ENCODE results near the gene ACOD1. TPM values are rescaled to one million over a fixed set of nuclear protein-coding genes. Genes with fewer than 3 reads are reported as not detected.
"Not testable (repeated sequence)": the region's sequence is repeated elsewhere in the genome, so short reads cannot be mapped to it uniquely, and the experiment has no call there.

The ACOD1 gene
- total and polyA plus RNA-seq, 4 donors: 0.08 TPM; not detected in 3

GRCh38 chr13:76917095-76917494, 31.2 kb upstream of the ACOD1 start:
- Histone ChIP-seq H3K36me3 (ENCODE audit: control insufficient read depth in 4 of 4, insufficient read depth in 3 of 4, low read depth in 1 of 4, low read length in 3 of 4) (no peaks in the 10 kb centered on the region), H3K4me3 (ENCODE audit: low read depth in 1 of 3, low read length in 3 of 3) (no peak overlapping the region), H3K4me1 (ENCODE audit: control insufficient read depth in 4 of 4, insufficient read depth in 4 of 4, low read length in 3 of 4) (no peaks in the 10 kb centered on the region), H3K27me3 (ENCODE audit: control insufficient read depth in 4 of 4, insufficient read depth in 4 of 4, low read length in 3 of 4) (peaks cover 0 to 4% (median 1%) of the 10 kb centered on the region in 4 donors), H3K9me3 (ENCODE audit: control insufficient read depth in 4 of 4, low read length in 3 of 4) (no peaks in the 10 kb centered on the region), H3K27ac (ENCODE audit: low read depth in 1 of 2, low read length in 2 of 2) (no peak overlapping the region), H3K9ac (ENCODE audit: low read depth in 1 of 2, low read length in 2 of 2) (no peak overlapping the region)
- TF ChIP-seq FOXA1 (IDR thresholded peaks at IDR 0.05) (no peak), GABPA (IDR thresholded peaks at IDR 0.05 in 1 of 2, conservative IDR thresholded peaks at IDR 0.05 in 1 of 2) (no peak), HNF4G (IDR thresholded peaks at IDR 0.05) (no peak), SP1 (IDR thresholded peaks at IDR 0.05) (no peak), CTCF (IDR thresholded peaks at IDR 0.05; ENCODE audit: low read depth, low read length, missing input control) (no peak), JUND (IDR thresholded peaks at IDR 0.05) (no peak), RAD21 (IDR thresholded peaks at IDR 0.05) (no peak), EGR1 (IDR thresholded peaks at IDR 0.05; ENCODE audit: low read depth in 2 of 2) (no peak), ZBTB33 (IDR thresholded peaks at IDR 0.05) (no peak)
- 78% methylated on average over 1 of the region's 1 CpG for WGBS
- DNase-seq (ENCODE audit: low spot score): no peak

GRCh38 chr13:76917755-76918481, 30.4 kb upstream of the ACOD1 start:
- 90% methylated on average over 12 of the region's 12 CpGs for WGBS

GRCh38 chr13:76921516-76921915, 26.8 kb upstream of the ACOD1 start:
- no peaks in the 10 kb centered on the region for H3K27me3 ChIP-seq (ENCODE audit: control insufficient read depth in 4 of 4, insufficient read depth in 4 of 4, low read length in 3 of 4)
- 86% methylated on average over 1 of the region's 1 CpG for WGBS
- no peaks in the 10 kb centered on the region for H3K36me3 ChIP-seq (ENCODE audit: control insufficient read depth in 4 of 4, insufficient read depth in 3 of 4, low read depth in 1 of 4, low read length in 3 of 4)
- no peak for TF ChIP-seq RAD21 (IDR thresholded peaks at IDR 0.05)
- no peak for TF ChIP-seq HNF4A (conservative IDR thresholded peaks at IDR 0.05)
- no peak for TF ChIP-seq EGR1 (IDR thresholded peaks at IDR 0.05; ENCODE audit: low read depth in 2 of 2)
- TF ChIP-seq TAF1 (conservative IDR thresholded peaks at IDR 0.05): no peak
- no peak for TF ChIP-seq HNF4G (IDR thresholded peaks at IDR 0.05)
- no peak for TF ChIP-seq ATF3 (IDR thresholded peaks at IDR 0.05)
- no peak for TF ChIP-seq CTCF (IDR thresholded peaks at IDR 0.05; ENCODE audit: low read depth, low read length, missing input control)
- no peaks in the 10 kb centered on the region for H3K4me1 ChIP-seq (ENCODE audit: control insufficient read depth in 4 of 4, insufficient read depth in 4 of 4, low read length in 3 of 4)
- H3K27ac ChIP-seq (ENCODE audit: low read depth in 1 of 2, low read length in 2 of 2): no peak overlapping the region
- no peaks in the 10 kb centered on the region for H3K9me3 ChIP-seq (ENCODE audit: control insufficient read depth in 4 of 4, low read length in 3 of 4)
- DNase-seq (ENCODE audit: low spot score): no peak
- no peak overlapping the region for H3K9ac ChIP-seq (ENCODE audit: low read depth in 1 of 2, low read length in 2 of 2)
- H3K4me3 ChIP-seq (ENCODE audit: low read depth in 1 of 3, low read length in 3 of 3): no peak overlapping the region

More at GRCh38 chr13:76917755-76918481, 30.4 kb upstream of the ACOD1 start:
- not testable (repeated sequence) for DNase-seq (ENCODE audit: low spot score); H3K4me3 ChIP-seq (ENCODE audit: low read depth in 1 of 3, low read length in 3 of 3); H3K9ac ChIP-seq (ENCODE audit: low read depth in 1 of 2, low read length in 2 of 2); H3K27me3 ChIP-seq (ENCODE audit: control insufficient read depth in 4 of 4, insufficient read depth in 4 of 4, low read length in 3 of 4); H3K27ac ChIP-seq (ENCODE audit: low read depth in 1 of 2, low read length in 2 of 2); H3K9me3 ChIP-seq (ENCODE audit: control insufficient read depth in 4 of 4, low read length in 3 of 4); H3K4me1 ChIP-seq (ENCODE audit: control insufficient read depth in 4 of 4, insufficient read depth in 4 of 4, low read length in 3 of 4); H3K36me3 ChIP-seq (ENCODE audit: control insufficient read depth in 4 of 4, insufficient read depth in 3 of 4, low read depth in 1 of 4, low read length in 3 of 4)

Data from liver (tissue), 9 donors.